GM19351 (cell line): ENCODE results near the gene KCNJ1.

ENCODE experiments used
- ATAC-seq: cut with Tn5 transposase; IDR thresholded peaks from one replicate; pipeline ENCODE4 v1.9.1; 2021; ENCODE audit warnings: mild to moderate bottlenecking, moderate library complexity; ENCODE audit not compliant: unreplicated experiment

Gene KCNJ1

GRCh38 chr11:128884703-128885338 is 17.7 kb upstream of the KCNJ1 start:
- ATAC-seq, result peak; percentile 92

DNA sequence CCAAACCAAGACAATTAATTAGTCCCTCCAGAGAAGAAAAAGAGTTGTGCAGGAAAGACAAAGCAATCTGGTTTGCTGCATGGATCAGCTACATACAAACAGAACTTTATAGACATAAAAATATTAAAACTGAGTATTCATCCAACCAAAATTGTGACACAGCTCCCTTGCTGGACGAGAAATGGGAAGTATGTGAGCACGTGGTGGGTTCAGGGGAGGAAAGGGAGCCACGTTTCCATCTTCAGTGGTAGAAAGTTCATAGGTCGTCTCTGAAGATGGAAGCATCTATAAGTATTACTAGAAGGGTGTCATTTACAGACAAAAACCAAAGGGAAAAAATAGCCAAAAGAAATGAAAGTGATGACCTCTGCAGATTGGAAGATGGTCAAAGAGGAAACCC is 17.0 kb upstream of the KCNJ1 start:
- ATAC-seq, result no peak

- ATAC-seq, result no peak
Observed at GRCh38 chr11:128882451-128882850, 15.4 kb upstream of the KCNJ1 start.

GRCh38 chr11:128881221-128881620 is 14.1 kb upstream of the KCNJ1 start:
- no peak for ATAC-seq

- ATAC-seq, result no peak
Observed at GRCh38 chr11:128879817-128880216, 12.7 kb upstream of the KCNJ1 start.

DNA sequence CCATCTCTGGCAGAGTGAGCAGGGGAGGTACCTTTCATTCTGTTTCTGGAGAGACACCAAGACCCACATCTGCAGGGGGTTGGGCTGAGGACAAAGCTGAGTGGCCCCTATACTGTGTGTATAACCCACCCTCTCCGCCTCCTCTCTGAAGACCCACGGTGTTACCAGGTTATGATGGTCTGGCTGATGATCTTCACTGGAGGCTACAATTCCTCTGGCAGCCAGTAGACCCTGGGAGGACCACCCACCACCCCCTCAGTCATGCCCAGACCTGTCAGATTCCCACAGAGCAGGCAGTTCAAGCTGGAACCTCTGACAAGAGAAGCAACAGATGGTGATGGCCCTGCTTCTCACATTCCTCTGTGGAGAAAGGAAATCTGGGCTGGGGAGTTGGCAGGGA is 11.4 kb upstream of the KCNJ1 start:
- ATAC-seq, result no peak

GRCh38 chr11:128877726-128878125 is 10.6 kb upstream of the KCNJ1 start:
- no peak for ATAC-seq

DNA sequence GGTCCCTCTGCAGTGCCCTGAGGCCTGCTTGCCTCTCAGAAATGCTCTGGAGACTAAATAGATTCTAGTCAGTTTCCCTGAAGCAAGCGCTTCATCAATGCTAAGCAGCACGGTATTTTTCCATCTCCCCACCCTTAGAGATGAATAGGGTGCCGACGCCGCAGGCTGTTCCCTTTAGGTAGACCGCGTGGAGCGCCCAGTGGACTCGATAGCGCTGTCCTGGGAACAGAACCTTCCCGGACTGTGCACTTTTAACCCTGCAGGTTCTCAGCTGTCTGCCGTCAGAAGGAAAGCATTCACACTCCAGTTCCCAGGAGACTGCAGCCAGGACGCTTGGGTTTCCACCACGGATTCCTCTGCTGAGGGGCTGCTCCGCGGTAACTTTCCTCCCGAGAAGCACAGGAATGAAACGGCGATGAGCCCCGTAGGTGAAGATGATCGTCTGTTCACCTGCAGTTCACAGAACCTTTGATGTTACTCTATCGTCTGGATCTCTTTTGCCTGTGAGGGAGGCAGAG is 9.1 kb upstream of the KCNJ1 start:
- ATAC-seq, result no peak

DNA sequence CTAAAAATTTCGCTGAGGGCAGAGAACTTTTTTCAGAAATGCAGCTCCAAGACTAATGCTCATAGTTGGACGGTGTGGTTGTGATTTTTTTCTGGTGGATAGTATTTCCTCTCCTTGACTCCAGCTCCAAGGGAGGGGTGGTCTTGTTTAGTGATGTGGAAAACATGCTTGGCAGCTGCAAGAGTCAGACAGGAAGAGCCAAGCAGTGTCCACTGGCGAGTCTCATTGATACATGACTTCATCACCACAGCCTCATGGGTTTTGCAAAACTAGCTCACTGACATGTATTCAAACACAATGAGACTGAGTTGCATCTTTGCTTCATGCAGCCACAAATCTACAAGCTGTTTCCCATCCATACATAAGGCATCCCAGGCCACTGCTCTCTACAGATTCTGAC is 7.3 kb upstream of the KCNJ1 start:
- ATAC-seq, result no peak

GRCh38 chr11:128872594-128872993 is 5.5 kb upstream of the KCNJ1 start:
- ATAC-seq, result no peak

DNA sequence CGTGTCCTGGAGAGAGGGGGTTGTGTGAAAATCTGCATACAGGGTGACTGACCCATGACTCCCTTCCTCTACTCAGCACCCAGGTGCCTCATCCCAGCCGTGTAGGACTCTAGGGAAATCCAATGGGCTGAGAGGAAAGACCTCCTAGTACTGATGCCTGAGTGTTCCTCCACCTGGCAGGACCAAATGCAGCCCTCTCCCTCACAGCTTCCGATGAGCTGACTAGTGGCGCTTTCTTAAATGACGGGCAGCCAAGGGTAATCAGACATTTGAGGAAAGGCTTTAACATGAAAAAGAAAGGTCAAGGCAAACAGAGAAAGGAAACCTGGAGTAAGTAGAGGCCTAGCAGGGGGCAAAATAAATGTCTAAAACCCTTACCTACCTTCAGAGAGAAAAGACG is 5.0 kb upstream of the KCNJ1 start:
- ATAC-seq, result no peak

DNA sequence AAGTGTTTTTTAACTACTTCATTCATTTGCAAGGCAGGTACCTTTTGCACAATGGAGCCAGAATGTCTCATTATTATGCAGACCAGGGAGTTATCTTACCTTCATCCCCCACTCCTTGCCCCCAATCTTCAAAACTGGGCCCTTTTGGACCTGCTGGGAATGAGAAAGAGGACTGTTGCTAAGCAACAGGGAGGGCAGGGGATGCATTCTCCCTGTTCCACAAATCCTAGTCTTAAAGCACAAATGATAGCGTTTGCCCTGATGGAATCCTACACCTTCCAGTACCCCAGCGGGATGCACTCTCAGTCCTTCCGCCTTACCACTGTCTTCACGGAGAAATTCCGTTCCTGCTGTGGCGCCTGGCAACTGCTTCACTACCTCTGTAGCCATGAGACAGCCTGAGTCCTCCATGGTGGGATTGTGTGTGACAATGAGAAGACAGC is 4.1 kb upstream of the KCNJ1 start:
- no peak for ATAC-seq

DNA sequence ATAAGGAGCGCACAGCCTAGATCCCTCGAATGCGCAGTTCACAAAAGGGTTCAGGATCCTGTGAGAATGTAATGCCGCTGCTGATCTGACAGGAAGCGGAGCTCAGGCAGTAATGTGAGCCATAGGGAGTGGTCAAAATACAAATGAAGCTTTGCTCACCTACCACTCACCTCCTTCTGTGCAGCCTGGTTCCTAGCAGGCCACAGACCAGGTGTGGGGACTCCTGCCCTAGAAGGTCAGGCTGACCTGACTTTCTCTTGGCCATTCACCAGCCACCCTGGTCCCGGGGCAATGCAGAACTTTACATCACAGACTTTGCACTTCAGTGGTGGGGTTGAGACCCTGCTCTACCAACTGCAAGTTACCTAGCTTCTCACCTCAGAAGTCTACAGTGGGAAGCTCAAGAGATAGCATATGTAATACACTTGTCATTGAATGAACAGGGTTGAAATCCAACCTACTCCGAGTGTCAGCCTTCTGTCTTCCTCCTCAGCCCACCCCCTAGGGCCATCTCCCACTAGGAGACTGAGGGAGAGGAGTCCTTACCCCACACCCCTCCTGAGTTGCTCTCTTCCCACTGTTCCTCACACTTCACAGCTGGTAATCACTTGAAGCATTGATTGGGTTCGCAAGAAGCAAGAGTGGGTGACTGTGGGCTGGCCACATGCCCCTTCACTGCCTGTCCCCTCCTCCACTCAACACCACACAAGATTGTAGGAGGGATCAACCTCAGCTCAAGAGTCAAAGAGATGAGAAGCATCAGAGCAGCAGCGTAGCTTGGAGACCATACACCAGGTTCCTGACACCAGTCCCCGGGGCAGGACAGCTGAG is 2.0 kb upstream of the KCNJ1 start:
- ATAC-seq, result no peak

GRCh38 chr11:128865490-128865889 is 1.6 kb downstream of the KCNJ1 start:
- no peak for ATAC-seq

DNA sequence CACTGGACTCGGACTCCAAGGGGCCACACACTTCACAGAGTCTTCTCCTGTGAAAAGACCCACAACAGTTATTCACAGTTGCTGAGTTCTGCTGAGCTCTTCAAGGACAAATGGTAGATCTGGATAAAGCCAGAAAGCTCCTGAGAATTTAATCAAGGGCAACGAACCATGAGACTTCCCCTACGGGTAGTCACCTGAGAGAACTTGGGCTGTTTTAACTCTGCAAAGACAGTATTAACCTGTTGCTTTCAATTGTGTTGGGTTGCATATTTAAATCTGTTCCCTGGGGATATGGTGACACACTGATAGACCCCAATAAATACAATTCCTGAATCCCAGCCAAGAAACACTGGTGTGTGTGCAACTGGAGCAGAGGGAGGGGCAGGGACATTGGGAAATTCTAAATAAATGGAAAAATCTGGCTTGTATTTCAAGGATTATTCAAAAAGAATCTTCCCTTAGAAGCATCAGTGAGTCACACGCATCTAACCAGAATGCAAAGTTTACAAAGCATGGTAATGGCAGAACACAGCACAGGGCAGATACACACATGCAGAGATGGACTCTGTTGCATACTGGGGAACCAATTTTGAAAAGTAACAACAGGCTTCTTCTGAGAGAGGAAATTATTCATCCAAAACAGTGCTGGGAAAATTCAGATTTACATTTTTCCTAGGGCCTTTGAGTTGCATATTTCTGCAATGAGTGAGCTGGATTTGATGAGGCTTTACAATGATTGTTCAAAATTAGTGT is 4.0 kb downstream of the KCNJ1 start:
- ATAC-seq, result no peak

DNA sequence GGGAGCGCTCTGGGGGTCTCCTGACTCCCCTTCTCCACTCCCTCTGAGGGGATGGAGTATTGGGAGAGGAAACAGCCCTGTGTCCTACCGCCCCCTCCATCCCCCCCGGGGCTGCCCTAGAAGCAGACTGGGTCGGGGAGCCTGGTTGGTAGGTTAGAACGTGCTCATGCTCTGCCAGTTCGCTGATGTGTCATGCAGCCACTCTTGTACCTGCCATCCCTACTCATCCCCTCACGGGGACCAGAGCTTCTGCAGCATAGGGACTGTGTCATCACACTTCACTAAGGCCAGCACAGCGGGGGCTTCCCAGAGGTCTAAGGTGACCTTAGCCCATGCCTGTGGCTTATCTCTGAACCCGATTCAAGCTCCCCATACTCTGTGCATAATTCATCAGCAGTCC is 4.7 kb downstream of the KCNJ1 start:
- no peak for ATAC-seq

GRCh38 chr11:128860571-128861361 is 6.3 kb downstream of the KCNJ1 start:
- no peak for ATAC-seq

DNA sequence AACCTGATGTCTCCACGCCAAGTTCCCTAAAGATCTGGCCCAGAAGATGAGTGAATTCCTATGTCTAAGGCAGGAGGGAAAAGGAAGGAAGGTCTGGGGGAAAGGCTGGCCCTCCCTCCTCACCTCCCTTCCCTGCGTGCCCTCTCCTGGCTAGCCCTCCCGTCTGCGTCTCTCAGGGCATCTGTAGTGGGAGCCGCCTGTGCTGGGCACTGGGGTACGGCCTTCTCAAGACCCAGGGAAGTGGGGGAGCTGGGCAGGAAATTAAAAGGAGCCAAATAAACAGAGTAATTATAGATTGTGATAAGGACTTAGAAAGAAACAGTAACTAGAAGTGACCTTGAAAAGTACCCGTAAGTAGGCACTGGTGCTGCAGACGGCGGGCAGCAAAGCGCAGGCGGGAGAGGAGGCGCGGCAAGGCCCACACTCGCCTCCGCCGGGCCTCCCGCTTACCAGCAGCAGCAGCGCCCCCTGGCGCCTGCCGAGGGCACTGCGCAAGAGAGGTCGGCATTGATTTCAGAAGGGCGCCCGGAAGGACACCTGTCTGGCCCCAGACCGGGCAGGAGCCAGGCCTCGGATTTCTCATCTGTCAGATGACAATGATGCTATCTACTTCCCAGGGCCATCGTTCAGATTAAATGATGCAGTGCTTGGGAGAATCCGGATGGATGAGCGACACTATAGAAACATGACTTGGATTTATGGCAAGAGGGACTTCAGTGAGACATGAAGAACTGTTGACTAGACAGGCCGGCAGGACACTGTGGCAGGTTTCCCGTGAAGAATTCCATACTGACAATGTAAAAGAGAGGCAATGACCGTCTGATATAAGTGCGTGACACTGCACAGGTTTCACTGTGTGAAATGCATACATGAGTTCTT is 7.3 kb downstream of the KCNJ1 start:
- ATAC-seq, result peak; percentile 97

DNA sequence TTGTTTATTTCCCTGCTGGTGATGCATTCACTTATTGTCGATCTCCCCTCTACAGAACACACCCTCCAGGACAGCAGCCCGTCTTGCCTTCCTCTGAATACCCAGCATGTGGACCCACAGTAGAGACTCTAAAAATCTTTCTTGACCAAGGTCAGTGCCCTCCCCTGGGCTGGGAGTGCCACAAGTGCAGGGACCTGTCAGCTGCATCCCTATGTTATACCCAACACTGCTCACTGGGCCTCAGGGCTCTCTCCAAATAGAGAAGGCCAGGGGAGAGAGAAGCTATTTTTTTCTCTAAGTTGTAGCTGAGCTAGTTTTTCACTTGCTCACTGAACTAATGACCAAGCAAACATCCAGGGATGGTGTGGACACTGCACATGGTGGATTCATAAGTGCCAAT is 9.8 kb downstream of the KCNJ1 start:
- no peak for ATAC-seq

- ATAC-seq, result no peak
Observed at GRCh38 chr11:128856241-128856640, 10.9 kb downstream of the KCNJ1 start.
